ENCODE data around the gene COL27A1. TPM values are rescaled to one million over a fixed set of nuclear protein-coding genes. Genes with fewer than 3 reads are reported as not detected.

The COL27A1 gene
- total RNA-seq, 1 donor, result 2.1 TPM

- no peak for TF ChIP-seq CTCF (IDR thresholded peaks at IDR 0.05; ENCODE audit: insufficient read depth, low read length)
- H3K4me3 ChIP-seq (ENCODE audit: low read depth, low read length), result no peak overlapping the region
- no peak for DNase-seq (ENCODE audit: low read depth)
Measured at GRCh38 chr9:114213566-114213965, 58.2 kb downstream of the COL27A1 start.

GRCh38 chr9:114214181-114214580, 58.8 kb downstream of the COL27A1 start:
- DNase-seq (ENCODE audit: low read depth), result peak; percentile 79
- H3K4me3 ChIP-seq (ENCODE audit: low read depth, low read length), result no peak overlapping the region
- TF ChIP-seq CTCF (IDR thresholded peaks at IDR 0.05; ENCODE audit: insufficient read depth, low read length), result no peak

- peak; percentile 45 for DNase-seq (ENCODE audit: low read depth)
- no peak for TF ChIP-seq CTCF (IDR thresholded peaks at IDR 0.05; ENCODE audit: insufficient read depth, low read length)
- H3K4me3 ChIP-seq (ENCODE audit: low read depth, low read length), result no peak overlapping the region
Measured at GRCh38 chr9:114214686-114215414, 59.5 kb downstream of the COL27A1 start.

- no peak for TF ChIP-seq CTCF (IDR thresholded peaks at IDR 0.05; ENCODE audit: insufficient read depth, low read length)
- no peak overlapping the region for H3K4me3 ChIP-seq (ENCODE audit: low read depth, low read length)
- DNase-seq (ENCODE audit: low read depth), result peak; percentile 66
Measured at GRCh38 chr9:114216081-114216480, 60.7 kb downstream of the COL27A1 start.

GRCh38 chr9:114216976-114217375, 61.6 kb downstream of the COL27A1 start:
- DNase-seq (ENCODE audit: low read depth), result no peak
- no peak overlapping the region for H3K4me3 ChIP-seq (ENCODE audit: low read depth, low read length)
- no peak for TF ChIP-seq CTCF (IDR thresholded peaks at IDR 0.05; ENCODE audit: insufficient read depth, low read length)

GRCh38 chr9:114218264-114219120, 63.2 kb downstream of the COL27A1 start:
- DNase-seq (ENCODE audit: low read depth), result no peak
- H3K4me3 ChIP-seq (ENCODE audit: low read depth, low read length), result no peak overlapping the region
- no peak for TF ChIP-seq CTCF (IDR thresholded peaks at IDR 0.05; ENCODE audit: insufficient read depth, low read length)

Measured in fibroblast of the aortic adventitia (primary cell).